HCT116 (cell line): Measurements from ENCODE around the gene SPATA20.

Experiments used
- CEBPB ChIP-seq: IDR thresholded peaks from 2 replicates; pipeline ENCODE4 v1.6.1; 2012; ENCODE audit warnings: low read depth
- EGR1 ChIP-seq: IDR thresholded peaks from 2 replicates; pipeline ENCODE4 v1.6.1; 2012; ENCODE audit warnings: low read depth
- EZH2 ChIP-seq: fragments of 200-600 bp; sonication (generic); IDR thresholded peaks from 2 replicates; pipeline ENCODE4 v1.6.1; 2017; ENCODE audit warnings: antibody characterized with exemption, mixed run types
- EZH2phosphoT487 ChIP-seq: fragments of 200-600 bp; IDR thresholded peaks from 2 replicates; pipeline ENCODE4 v1.6.1; 2018; ENCODE audit warnings: antibody characterized with exemption, borderline replicate concordance
- POLR2A ChIP-seq: IDR thresholded peaks from 2 replicates; pipeline ENCODE4 v1.7.0; 2011; ENCODE audit warnings: borderline replicate concordance; ENCODE audit not compliant: insufficient read depth, insufficient read length; ENCODE audit errors: extremely low read depth
- RAD21 ChIP-seq: IDR thresholded peaks from 2 replicates; pipeline ENCODE4 v1.6.1; 2012; ENCODE audit warnings: low read depth, mild to moderate bottlenecking
- REST ChIP-seq: IDR thresholded peaks from 2 replicates; pipeline ENCODE4 v1.6.1; 2012; ENCODE audit warnings: low read depth
- SRF ChIP-seq: IDR thresholded peaks from 2 replicates; pipeline ENCODE4 v1.6.1; 2012; ENCODE audit warnings: low read depth
- YY1 ChIP-seq: IDR thresholded peaks from 2 replicates; pipeline ENCODE4 v1.6.1; 2011; ENCODE audit warnings: low read length, low read depth, moderate library complexity, mild to moderate bottlenecking; ENCODE audit not compliant: insufficient replicate concordance; ENCODE audit errors: extremely low read depth
- ZFX ChIP-seq: fragments of 450-650 bp; IDR thresholded peaks from 2 replicates; pipeline ENCODE4 v1.6.1; 2017
- TF ChIP-seq, protein P1 (sequence below), 3 experiments: fragments of 200-600 bp in 1 of 3; sonication (generic) in 1 of 3; IDR thresholded peaks in 2 of 3; conservative IDR thresholded peaks in 1 of 3; 2 replicates each; pipeline ENCODE4 v1.5.1; 2012 to 2017; ENCODE audit warnings: low read depth in 2 of 3, low read length in 2 of 3, antibody characterized with exemption in 1 of 3, borderline replicate concordance in 1 of 3, control low read depth in 1 of 3, mild to moderate bottlenecking in 1 of 3, mixed read lengths in 1 of 3, mixed run types in 1 of 3, moderate library complexity in 1 of 3; ENCODE audit not compliant: insufficient read depth in 1 of 3
- TF ChIP-seq, protein P2 (sequence below): IDR thresholded peaks from 2 replicates; pipeline ENCODE4 v1.6.1; 2011; ENCODE audit warnings: mild to moderate bottlenecking, low read length, moderate library complexity; ENCODE audit not compliant: insufficient replicate concordance; ENCODE audit errors: extremely low read depth
- TF ChIP-seq, protein P3 (sequence below): IDR thresholded peaks from 2 replicates; pipeline ENCODE4 v1.6.1; 2012

GRCh38 chr17:50587571-50587970, 40.6 kb downstream of the SPATA20 start:
- TF ChIP-seq, protein P1, sequence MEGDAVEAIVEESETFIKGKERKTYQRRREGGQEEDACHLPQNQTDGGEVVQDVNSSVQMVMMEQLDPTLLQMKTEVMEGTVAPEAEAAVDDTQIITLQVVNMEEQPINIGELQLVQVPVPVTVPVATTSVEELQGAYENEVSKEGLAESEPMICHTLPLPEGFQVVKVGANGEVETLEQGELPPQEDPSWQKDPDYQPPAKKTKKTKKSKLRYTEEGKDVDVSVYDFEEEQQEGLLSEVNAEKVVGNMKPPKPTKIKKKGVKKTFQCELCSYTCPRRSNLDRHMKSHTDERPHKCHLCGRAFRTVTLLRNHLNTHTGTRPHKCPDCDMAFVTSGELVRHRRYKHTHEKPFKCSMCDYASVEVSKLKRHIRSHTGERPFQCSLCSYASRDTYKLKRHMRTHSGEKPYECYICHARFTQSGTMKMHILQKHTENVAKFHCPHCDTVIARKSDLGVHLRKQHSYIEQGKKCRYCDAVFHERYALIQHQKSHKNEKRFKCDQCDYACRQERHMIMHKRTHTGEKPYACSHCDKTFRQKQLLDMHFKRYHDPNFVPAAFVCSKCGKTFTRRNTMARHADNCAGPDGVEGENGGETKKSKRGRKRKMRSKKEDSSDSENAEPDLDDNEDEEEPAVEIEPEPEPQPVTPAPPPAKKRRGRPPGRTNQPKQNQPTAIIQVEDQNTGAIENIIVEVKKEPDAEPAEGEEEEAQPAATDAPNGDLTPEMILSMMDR (IDR thresholded peaks at IDR 0.05 in 2 of 3, conservative IDR thresholded peaks at IDR 0.05 in 1 of 3; ENCODE audit: borderline replicate concordance in 1 of 3, insufficient read depth in 1 of 3, low read depth in 2 of 3, low read length in 2 of 3) = no peak
- TF ChIP-seq POLR2A (no peak), REST (no peak), EZH2phosphoT487 (no peak), RAD21 (no peak), EZH2 (no peak), SRF (no peak), YY1 (no peak), CEBPB (no peak), EGR1 (no peak), ZFX (no peak)
- TF ChIP-seq, protein P2, sequence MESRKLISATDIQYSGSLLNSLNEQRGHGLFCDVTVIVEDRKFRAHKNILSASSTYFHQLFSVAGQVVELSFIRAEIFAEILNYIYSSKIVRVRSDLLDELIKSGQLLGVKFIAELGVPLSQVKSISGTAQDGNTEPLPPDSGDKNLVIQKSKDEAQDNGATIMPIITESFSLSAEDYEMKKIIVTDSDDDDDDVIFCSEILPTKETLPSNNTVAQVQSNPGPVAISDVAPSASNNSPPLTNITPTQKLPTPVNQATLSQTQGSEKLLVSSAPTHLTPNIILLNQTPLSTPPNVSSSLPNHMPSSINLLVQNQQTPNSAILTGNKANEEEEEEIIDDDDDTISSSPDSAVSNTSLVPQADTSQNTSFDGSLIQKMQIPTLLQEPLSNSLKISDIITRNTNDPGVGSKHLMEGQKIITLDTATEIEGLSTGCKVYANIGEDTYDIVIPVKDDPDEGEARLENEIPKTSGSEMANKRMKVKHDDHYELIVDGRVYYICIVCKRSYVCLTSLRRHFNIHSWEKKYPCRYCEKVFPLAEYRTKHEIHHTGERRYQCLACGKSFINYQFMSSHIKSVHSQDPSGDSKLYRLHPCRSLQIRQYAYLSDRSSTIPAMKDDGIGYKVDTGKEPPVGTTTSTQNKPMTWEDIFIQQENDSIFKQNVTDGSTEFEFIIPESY = no peak
- TF ChIP-seq, protein P3, sequence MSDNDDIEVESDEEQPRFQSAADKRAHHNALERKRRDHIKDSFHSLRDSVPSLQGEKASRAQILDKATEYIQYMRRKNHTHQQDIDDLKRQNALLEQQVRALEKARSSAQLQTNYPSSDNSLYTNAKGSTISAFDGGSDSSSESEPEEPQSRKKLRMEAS = no peak
